ENCODE data around the gene CALML6.

- TF ChIP-seq CTCF (IDR thresholded peaks at IDR 0.05; ENCODE audit: insufficient read depth, low read length, poor library complexity, severe bottlenecking) = no peak
- no peak for TF ChIP-seq EZH2phosphoT487 (conservative IDR thresholded peaks at IDR 0.05; ENCODE audit: low read length)
Observed at GRCh38 chr1:1867164-1867563, 47.9 kb upstream of the CALML6 start.
